ENCODE data around the gene DDR1. TPM values are rescaled to one million over a fixed set of nuclear protein-coding genes. Genes with fewer than 3 reads are reported as not detected.
A peak's percentile ranks its signal among the peaks of the same experiment; 100 is the strongest.

The DDR1 gene
- total RNA-seq, 1 experiment from 2014 or later, result 258 TPM

- Mint-ChIP-seq H3K36me3 (ENCODE audit: insufficient read depth in 1 of 3, low read depth in 3 of 3) (peaks cover 61 to 78% (median 78%) of the 10 kb centered on the region in 3 experiments), H3K9me3 (peaks cover 13 to 28% of the 10 kb centered on the region in 2 experiments), H3K27me3 (ENCODE audit: low read depth) (no peaks in the 10 kb centered on the region), H3K27ac (peak overlapping the region; percentile 49 to 91 (median 75); a peak in 6 of 7 replicates), H3K4me3 (peak overlapping the region; percentile 22 to 24; a peak in 2 of 5 replicates), H3K4me1 (peaks cover 65 to 67% of the 10 kb centered on the region in 2 experiments)
- peak overlapping the region; percentile 8 for H4K5ac ChIP-seq (ENCODE audit: insufficient read length, low read depth, low read length)
- no peak overlapping the region for H2BK120ac ChIP-seq (ENCODE audit: low read depth, low read length, poor library complexity, severe bottlenecking)
- no peak overlapping the region for H2BK5ac ChIP-seq (ENCODE audit: insufficient read length, low read length)
- H3T11ph ChIP-seq (ENCODE audit: low read length), result no peak overlapping the region
- H3K14ac ChIP-seq (ENCODE audit: insufficient read depth, low read length), result 0 out of 2 replicates have a peak overlapping the region, but pooled peaks have one; percentile 16
- no CpG with 5 or more reads among the region's 3 CpGs for WGBS (ENCODE audit: extremely low coverage, insufficient read length, low lambda C conversion rate)
- H3K9ac ChIP-seq (ENCODE audit: extremely low read depth, insufficient read length, low read length), result no peak overlapping the region
- no peaks in the 10 kb centered on the region for H3K79me1 ChIP-seq (ENCODE audit: insufficient read depth, low read depth, low read length, poor library complexity, severe bottlenecking)
- H3K23me2 ChIP-seq (ENCODE audit: insufficient read length, low read depth, low read length, poor library complexity, severe bottlenecking), result no peaks in the 10 kb centered on the region
- no peaks in the 10 kb centered on the region for H3K27me3 ChIP-seq (ENCODE audit: insufficient read depth, low read length)
- no peaks in the 10 kb centered on the region for H3K79me2 ChIP-seq (ENCODE audit: insufficient read depth, low read length)
- peak overlapping the region; percentile 48 for H3K27ac ChIP-seq (ENCODE audit: insufficient read length, low read depth, low read length)
- no peak overlapping the region for H2BK12ac ChIP-seq (ENCODE audit: insufficient read length, low read depth, low read length)
- H4K91ac ChIP-seq (ENCODE audit: insufficient read length, low read depth, low read length), result no peak overlapping the region
- no peak overlapping the region for H3K4ac ChIP-seq (ENCODE audit: low read depth, low read length)
- H3K56ac ChIP-seq (ENCODE audit: insufficient read length, low read depth, low read length), result no peak overlapping the region
- H2BK20ac ChIP-seq (ENCODE audit: low read depth, low read length, poor library complexity, severe bottlenecking), result no peak overlapping the region
- H2AFZ ChIP-seq (ENCODE audit: low read length), result no peak overlapping the region
- H2BK15ac ChIP-seq (ENCODE audit: low read depth, low read length), result no peak overlapping the region
- H3K4me2 ChIP-seq (ENCODE audit: insufficient read depth, insufficient read length, low read length), result no peak overlapping the region
- H3K9me3 ChIP-seq (ENCODE audit: control insufficient read depth, low read depth, low read length), result no peaks in the 10 kb centered on the region
- H4K8ac ChIP-seq (replicated peaks; ENCODE audit: insufficient read length, low read depth, low read length), result no peak overlapping the region
- H4K20me1 ChIP-seq (ENCODE audit: control insufficient read depth, insufficient read depth, insufficient read length), result peaks cover 3% of the 10 kb centered on the region
- H3K18ac ChIP-seq (ENCODE audit: insufficient read length, low read depth, low read length), result no peak overlapping the region
- H3K23ac ChIP-seq (ENCODE audit: insufficient read length, low read depth, low read length), result no peak overlapping the region
- peak; percentile 79 for DNase-seq
- TF ChIP-seq CTCF (conservative IDR thresholded peaks at IDR 0.05), result no peak
- H2AK5ac ChIP-seq (ENCODE audit: insufficient read length, low read length), result no peak overlapping the region
- H3K4me1 ChIP-seq (ENCODE audit: insufficient read depth, low read length), result peaks cover 15% of the 10 kb centered on the region
These were observed 40.2 kb upstream of the DDR1 start for GRCh38 chr6:30844118-30844535.

All from H9 (cell line).